Heart right ventricle (tissue), 16 donors: ENCODE results near the gene PPP3CA. TPM values are rescaled to one million over a fixed set of nuclear protein-coding genes. Genes with fewer than 3 reads are reported as not detected.

ENCODE experiments used
- ATAC-seq, 8 donors: fragments of 200-7000 bp; cut with Tn5 transposase; one replicate each; pipeline ENCODE4 v1.9.1; 2020; ENCODE audit warnings: mild to moderate bottlenecking in 8 of 8, moderate library complexity in 8 of 8, moderate number of reproducible peaks in 1 of 8
- DNase-seq, 2 donors: peaks; one replicate each; pipeline ENCODE4 v3.0.0-alpha.2; 2020
- H3K27ac ChIP-seq, 10 donors: fragments of 200-600 bp; sonication (generic) in 2 of 10; one replicate each; pipeline versions ENCODE4 v1.5.0 to v1.8.0; 2020 to 2022; ENCODE audit warnings: mild to moderate bottlenecking in 3 of 10
- H3K27me3 ChIP-seq, 7 donors: fragments of 200-600 bp; one replicate each; pipeline ENCODE4 v1.8.0; 2021 to 2022; ENCODE audit warnings: mild to moderate bottlenecking in 2 of 7
- H3K36me3 ChIP-seq, 9 donors: fragments of 200-600 bp; sonication (generic) in 1 of 9; one replicate each; pipeline versions ENCODE4 v1.5.0 to v1.8.0; 2020 to 2022; ENCODE audit warnings: mild to moderate bottlenecking in 2 of 9
- H3K4me1 ChIP-seq, 9 donors: fragments of 200-600 bp; sonication (generic) in 1 of 9; one replicate each; pipeline versions ENCODE4 v1.5.0 to v1.8.0; 2020 to 2022; ENCODE audit warnings: mild to moderate bottlenecking in 4 of 9
- H3K4me3 ChIP-seq, 10 donors: fragments of 200-600 bp; sonication (generic) in 2 of 10; one replicate each; pipeline versions ENCODE4 v1.5.0 to v1.8.0; 2020 to 2022; ENCODE audit warnings: mild to moderate bottlenecking in 7 of 10, moderate library complexity in 2 of 10
- H3K9me3 ChIP-seq, 11 donors: fragments of 200-600 bp in 10 of 11; sonication (generic) in 2 of 11; one replicate each; pipeline versions ENCODE4 v1.5.0 to v1.8.0; 2013 to 2022; ENCODE audit warnings: mild to moderate bottlenecking in 2 of 11, control low read depth in 1 of 11, moderate library complexity in 1 of 11
- CTCF ChIP-seq, 9 donors: fragments of 200-600 bp; sonication (generic) in 2 of 9; IDR thresholded peaks; one replicate each; pipeline versions ENCODE4 v1.5.0 to v1.8.0; 2021 to 2022; ENCODE audit warnings: antibody characterized with exemption in 9 of 9, mild to moderate bottlenecking in 5 of 9, moderate library complexity in 1 of 9
- WGBS, 2 donors: extraction: QIAGEN DNeasy Blood & Tissue Kit; methylation state at CpG; one replicate each; pipeline ENCODE4 v1.1.7; 2013; ENCODE audit warnings: inconsistent platforms in 1 of 2; 5-methylcytosine and 5-hydroxymethylcytosine counted together
- intact Hi-C, 10 donors: fragments of 100-400 bp; cut with DNase I; formaldehyde crosslinking; loops; one replicate each; pipeline versions ENCODE4 v1.11.1 to v1.14.2; 2022
- polyA plus RNA-seq, 2 donors: library from polyadenylated mRNA; stranded (reverse); fragments of 200-250 nt; gene quantifications; one replicate each; pipeline ENCODE4 v1.2.3, GENCODE V29; 2013
- total RNA-seq, 10 donors: library from RNA; stranded (reverse); fragmentation: NEBNext Ultra II Directional in 3 of 10; extraction: Animal tissue kit (Norgen Biotek cat#: 25700) in 3 of 10; gene quantifications; one replicate each; pipeline versions ENCODE4 v1.2.1 to v1.2.4, GENCODE V29; 2021 to 2023
- donor health status: Arrhythmogenic right ventricular cardiomyopathy.
- donor health status: ischemic (EF 13 %, LVEDD 7.1; RV severe dilation, severe dysfunction).
- donor health status: healthy with polysubstance abuse.
- donor health status: DM: no; HTN: yes; CAD: no.
- donor health status: DM: no; HTN: no; CAD: no.
- donor health status: ischemic (EF 25% LVEDD 6.9; RV normal size, moderate dysfunction).
- donor health status: ischemic (EF 25% LVEDD 5.7; RV mildly dilated, moderate dysfunction).
- donor health status: healthy.
- donor health status: DM: yes; HTN: yes; CAD: no.
- donor health status: Ischemic cardiomyopathy.
- donor health status: ischemic (EF 35%, LVEDD 5.7; RV mildly dilated, moderate dysfunction).
- donor health status: nonischemic (EF 11% LVEDD 7.7; RV severe dilation, severe dysfunction).
- donor health status: DM: yes; HTN: yes; CAD: no.
- donor health status: PGD.
- donor health status: ischemic (EF 29% LVEDD 5.4; RV normal size, mild dysfunction).
- donor health status: nonischemic (EF 23%, LVEDD 6.1; RV moderate dilation, normal function).

Gene PPP3CA
- total and polyA plus RNA-seq, 12 donors = 8.1 to 30.8 (median 19.1) TPM

GRCh38 chr4:101065935-101066485, 281.3 kb downstream of the PPP3CA start:
- H3K4me3 ChIP-seq = no peak overlapping the region
- ATAC-seq (no peak), DNase-seq (no peak)
- intact Hi-C loops = no loop called here
- H3K4me1 ChIP-seq = peaks cover 0 to 28% (median 9%) of the 10 kb centered on the region in 9 donors
- no peak overlapping the region for H3K27ac ChIP-seq
- no peaks in the 10 kb centered on the region for H3K9me3 ChIP-seq
- peaks cover 0 to 19% (median 0%) of the 10 kb centered on the region in 9 donors for H3K36me3 ChIP-seq
- H3K27me3 ChIP-seq = no peaks in the 10 kb centered on the region
- 76 to 80% methylated on average over 1 of the region's 1 CpG for WGBS, 2 donors
- no peak for TF ChIP-seq CTCF (IDR thresholded peaks at IDR 0.05)

- Histone ChIP-seq H3K9me3 (no peaks in the 10 kb centered on the region), H3K4me3 (no peak overlapping the region), H3K36me3 (peaks cover 0 to 21% (median 0%) of the 10 kb centered on the region in 9 donors), H3K27ac (no peak overlapping the region), H3K4me1 (peaks cover 0 to 28% (median 9%) of the 10 kb centered on the region in 9 donors), H3K27me3 (no peaks in the 10 kb centered on the region)
- DNase-seq (no peak), ATAC-seq (no peak)
- 94 to 100% methylated on average over 1 of the region's 1 CpG for WGBS, 2 donors
- no peak for TF ChIP-seq CTCF (IDR thresholded peaks at IDR 0.05)
- intact Hi-C loops = no loop called here
These were observed 282.0 kb downstream of the PPP3CA start for GRCh38 chr4:101065346-101065745.

DNA sequence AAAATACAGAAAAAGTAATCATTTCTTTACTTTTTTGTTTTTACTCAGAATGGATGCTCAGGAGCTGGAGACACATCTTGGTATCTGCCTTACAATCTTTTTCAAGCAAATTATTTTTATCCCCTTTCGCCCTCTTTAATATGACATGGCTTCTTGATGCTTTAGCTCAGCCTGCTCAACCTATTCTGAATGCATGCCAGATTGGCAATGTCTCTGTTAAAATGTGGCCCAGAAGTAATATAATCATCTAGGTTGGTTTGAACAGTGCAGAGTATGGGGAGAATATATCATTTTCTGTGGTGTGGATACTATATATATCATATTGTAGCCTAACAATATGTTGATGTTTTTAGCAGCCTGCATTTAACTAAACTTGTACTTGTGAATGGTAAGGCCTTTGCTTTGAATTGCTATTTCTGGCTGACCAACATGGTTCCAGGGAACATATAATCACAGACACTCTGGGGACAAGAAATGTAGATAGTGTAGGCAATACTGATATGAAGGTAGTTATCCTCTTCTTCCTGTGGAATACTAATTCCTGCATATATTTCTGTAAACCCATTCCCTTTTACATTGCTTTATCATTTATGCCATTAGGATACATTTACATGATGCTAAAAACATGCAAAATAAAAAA, 282.7 kb downstream of the PPP3CA start:
- intact Hi-C loops = no loop called here
- no peak for ATAC-seq
- WGBS, 2 donors = 90 to 91% methylated on average over 1 of the region's 1 CpG

GRCh38 chr4:101055392-101055791, 291.9 kb downstream of the PPP3CA start:
- 68 to 70% methylated on average over 2 of the region's 2 CpGs for WGBS, 2 donors
- intact Hi-C loops = no loop called here
- no peaks in the 10 kb centered on the region for H3K9me3 ChIP-seq

More for the DNA sequence above, 282.7 kb downstream of the PPP3CA start:
- Histone ChIP-seq H3K27me3 (no peaks in the 10 kb centered on the region), H3K9me3 (no peaks in the 10 kb centered on the region), H3K4me1 (peaks cover 0 to 28% (median 9%) of the 10 kb centered on the region in 9 donors), H3K4me3 (no peak overlapping the region), H3K36me3 (peaks cover 0 to 24% (median 0%) of the 10 kb centered on the region in 9 donors), H3K27ac (no peak overlapping the region)
- TF ChIP-seq CTCF (IDR thresholded peaks at IDR 0.05) = no peak
- no peak for DNase-seq

More at GRCh38 chr4:101055392-101055791, 291.9 kb downstream of the PPP3CA start:
- H3K27ac ChIP-seq = no peak overlapping the region
- H3K36me3 ChIP-seq = peaks cover 0 to 19% (median 0%) of the 10 kb centered on the region in 9 donors
- peaks cover 0 to 11% (median 0%) of the 10 kb centered on the region in 9 donors for H3K4me1 ChIP-seq
- no peaks in the 10 kb centered on the region for H3K27me3 ChIP-seq
- DNase-seq (no peak), ATAC-seq (no peak)
- no peak for TF ChIP-seq CTCF (IDR thresholded peaks at IDR 0.05)
- no peak overlapping the region for H3K4me3 ChIP-seq
